CD4-positive, alpha-beta T cell treated with Interleukin-4 for 4 hours (primary cell): Measurements from ENCODE around the gene NBAS.

ENCODE experiments used
- DNase-seq: peaks from one replicate; pipeline ENCODE4 v3.0.0-alpha.2; 2020

NBAS gene

DNA sequence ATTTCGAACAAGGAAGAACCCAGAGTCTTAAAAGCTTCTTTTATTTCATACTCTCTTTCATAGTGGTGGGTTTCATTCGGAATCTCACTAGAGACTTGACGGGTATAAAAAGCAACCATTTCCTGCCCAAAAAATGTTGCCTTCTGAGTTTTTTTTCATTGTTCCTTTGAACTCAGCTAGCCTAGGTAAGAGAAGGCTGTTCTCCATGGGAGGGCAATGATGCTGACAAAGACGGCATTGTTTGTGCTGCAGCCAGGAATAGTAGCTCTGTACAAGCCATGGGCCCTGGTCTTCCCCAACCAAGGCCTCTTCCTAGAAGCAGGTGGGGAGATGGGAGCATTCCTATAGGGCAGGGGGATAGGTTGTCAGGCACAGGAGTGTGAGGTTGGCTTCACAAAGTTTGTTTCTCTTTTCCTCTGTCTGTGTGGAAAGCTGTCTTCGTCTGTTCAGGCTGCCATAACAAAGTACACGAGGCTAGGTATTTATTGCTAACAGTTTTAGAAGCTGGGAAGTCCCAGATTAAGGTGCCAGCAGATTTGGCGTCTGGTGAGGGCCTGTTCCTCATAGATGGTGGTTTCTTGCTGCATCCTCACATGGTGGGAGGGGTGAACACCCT is 405.1 kb downstream of the NBAS start:
- no peak for DNase-seq

DNA sequence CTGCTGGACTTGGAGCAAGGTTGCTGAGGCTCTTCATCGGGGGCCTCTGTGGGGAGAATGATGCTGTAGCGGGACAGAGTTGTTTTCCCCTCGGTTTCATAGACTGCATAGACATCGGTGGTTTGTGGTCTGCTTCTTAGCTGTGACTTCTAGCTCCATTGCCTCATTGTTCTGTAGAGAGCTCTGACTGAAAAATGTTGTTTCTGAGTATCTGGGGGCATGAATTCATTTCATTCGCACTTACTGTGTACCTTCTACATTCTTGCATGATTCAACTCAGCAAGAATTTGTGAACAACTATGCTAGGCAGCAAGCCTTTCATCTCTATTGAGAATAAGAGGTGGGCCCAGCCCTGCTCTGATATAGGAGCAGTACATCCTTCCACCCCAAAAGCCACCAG is 406.8 kb downstream of the NBAS start:
- DNase-seq: no peak

DNA sequence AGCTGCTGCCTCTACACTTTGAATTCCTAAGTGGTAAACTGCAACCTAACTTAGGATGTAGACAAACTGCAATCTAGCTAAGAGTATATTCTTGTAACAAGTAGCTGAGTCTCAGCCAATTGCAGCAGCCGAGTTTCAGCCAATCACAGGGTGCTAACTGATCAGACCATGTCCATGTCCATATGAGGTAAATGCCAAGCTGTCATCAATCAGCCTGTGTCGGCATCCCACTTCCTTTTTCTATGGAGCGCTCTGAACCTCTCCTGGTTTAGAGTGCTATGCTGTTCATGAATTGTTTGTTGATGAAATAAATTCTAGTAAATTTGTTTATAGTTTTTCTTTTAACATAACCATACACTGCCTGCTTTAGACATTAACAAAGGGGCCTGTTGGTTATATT is 408.8 kb downstream of the NBAS start:
- DNase-seq: no peak

DNA sequence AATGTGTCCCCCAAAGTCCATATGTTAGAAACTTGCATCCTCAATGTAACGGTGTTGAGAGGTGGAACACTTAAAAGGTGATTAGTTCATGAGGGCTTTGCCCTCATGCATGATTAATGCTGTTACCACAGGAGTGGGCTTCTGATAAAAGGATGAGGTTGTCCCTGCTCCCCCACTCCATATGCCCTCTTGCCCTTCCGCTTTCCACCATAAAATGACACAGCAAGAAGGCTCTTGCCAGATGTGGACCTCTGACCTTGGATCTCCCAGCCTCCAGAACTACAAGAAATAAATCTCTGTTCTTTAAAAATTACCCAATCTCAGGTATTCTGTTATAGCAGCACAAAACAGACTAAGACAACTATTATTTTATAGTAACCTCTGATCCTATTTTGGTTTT is 412.1 kb downstream of the NBAS start:
- no peak for DNase-seq

DNA sequence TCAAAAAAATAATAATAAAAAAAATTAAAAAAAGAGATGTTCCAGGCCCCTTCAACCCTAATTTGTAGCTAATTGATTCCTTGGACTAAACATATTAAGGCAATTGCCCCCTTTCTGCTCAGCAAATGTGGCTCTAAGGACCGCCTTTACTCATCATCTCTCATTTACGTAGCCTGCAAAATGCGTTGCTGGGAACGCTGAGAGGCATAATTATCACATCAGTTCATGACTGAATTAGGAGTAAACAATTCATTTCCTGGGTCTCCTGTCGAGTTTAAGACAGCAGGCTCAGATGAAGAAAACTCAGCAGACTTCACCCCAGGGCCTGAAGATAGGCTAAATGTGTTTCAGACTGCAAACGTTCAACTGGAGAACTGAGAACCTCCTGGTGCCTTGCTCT is 413.5 kb downstream of the NBAS start:
- no peak for DNase-seq

DNA sequence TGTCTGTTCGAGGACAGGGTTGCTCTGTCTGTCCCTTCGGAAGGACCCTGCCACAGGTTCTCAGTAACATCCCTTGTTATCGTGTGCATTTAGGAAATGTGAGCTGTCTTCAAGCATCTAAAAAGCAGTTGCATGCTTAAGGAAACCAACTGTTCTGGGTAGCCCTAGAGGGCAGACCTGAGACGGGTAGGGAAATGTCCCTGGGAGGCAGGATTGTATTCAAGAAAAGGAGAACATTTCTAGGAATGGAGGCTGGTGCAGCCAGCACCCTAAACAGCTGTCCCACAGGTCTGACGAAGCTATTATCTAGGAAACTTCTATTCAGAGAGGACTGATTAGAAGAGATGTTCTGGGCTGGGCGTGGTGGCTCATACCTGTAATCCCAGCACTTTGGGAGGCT is 414.2 kb downstream of the NBAS start:
- DNase-seq: no peak

DNA sequence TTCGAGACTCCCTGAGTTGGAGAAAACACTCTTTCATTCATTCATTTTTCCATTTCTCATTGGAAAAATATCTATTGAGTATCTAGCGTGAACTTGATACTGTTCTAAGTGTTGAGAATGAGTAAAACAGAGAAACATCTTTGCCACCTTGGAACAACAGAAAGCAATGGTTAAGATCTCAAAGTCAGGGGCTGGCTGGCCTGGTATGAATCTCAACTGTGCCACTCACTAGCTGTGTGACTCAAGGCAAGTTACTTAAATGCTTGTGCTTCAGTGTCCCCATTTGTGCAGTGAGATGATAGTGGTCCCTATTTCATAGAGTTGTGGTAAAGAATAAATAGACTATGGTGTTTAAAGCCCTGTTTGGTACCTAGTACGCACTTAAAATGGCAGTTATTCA is 415.2 kb downstream of the NBAS start:
- DNase-seq: no peak

DNA sequence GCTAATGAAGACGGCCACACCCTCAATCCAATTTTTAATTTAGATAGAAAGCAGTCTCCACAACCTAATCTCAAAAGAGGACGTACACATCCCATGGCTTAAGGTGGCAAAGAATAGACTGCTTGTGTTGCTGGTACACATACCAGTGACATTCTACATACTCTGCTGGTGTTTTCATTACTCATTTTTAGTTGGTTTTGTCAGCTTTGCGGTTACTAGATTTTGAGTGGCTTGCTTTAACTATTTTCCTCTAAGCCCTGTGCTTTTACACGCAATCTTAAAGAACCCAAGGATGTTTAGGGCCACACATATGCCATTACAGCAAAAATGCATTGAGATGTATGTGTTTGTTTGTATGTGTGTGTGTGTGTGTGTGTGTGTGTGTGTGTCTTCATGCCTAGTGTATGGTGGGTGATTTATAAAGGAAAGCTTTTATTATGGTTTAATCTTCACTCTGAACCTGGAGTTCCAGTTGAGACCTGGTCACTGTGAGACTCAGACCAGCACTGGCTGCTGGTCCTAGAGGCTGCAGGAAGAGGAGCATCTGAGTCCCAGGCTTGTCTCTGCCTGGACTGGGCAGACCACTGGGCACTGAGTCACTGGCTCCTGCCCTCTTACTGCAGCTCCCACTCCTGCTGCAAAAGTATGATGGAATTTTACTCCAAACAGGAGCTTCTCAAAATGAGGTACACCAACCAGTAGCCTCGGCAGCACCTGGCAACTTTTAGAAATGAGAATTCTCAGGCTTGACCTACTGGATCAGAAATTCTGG is 415.9 kb downstream of the NBAS start:
- DNase-seq: no peak

DNA sequence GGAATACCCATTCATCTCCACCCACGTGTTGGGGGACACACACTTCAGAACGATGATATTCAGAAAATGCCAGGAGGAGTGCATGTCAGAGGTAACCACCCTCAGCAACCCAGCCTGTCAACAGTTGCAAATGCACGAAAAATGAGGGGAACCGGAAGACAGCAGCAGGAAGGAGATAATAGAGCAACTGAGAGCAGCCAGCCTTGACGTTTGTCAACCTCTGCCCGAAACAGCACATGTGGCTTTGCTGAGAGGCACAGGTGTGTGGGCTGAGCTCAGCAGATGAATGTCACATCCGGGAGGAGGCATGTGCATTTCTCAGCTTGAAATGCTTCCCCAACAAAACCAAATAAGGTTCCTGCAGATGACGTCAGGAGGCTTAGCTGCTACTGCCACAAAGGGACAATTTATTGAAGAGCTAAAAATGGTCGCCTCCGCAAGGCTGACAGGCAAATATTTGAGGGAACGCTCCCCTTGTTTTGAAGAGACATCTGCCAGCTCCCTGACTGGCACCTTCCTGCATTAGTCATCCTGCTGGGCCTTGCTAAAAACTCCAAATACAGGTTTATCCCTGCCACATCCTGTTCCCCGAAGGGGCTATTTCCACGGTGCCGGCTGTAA is 419.0 kb downstream of the NBAS start:
- peak; percentile 51 for DNase-seq

DNA sequence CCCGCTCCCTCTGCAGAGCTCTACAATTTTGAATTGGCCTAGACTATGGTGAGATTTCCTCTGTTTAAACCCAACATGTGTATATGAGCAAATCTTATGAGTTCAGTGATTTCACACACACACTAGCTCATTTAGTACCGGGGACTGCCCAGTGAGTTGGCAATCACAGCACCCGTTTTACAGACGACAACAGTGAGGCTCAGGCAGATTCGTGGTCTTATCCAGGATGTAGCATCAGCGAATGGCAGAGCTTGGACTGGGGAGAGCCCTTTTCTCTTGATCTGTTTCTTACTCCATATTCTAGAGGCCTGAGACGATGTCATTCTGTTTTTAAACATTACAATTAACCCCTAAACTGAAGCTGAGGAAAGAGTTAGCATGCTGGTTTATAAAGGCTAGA is 419.9 kb downstream of the NBAS start:
- no peak for DNase-seq

DNA sequence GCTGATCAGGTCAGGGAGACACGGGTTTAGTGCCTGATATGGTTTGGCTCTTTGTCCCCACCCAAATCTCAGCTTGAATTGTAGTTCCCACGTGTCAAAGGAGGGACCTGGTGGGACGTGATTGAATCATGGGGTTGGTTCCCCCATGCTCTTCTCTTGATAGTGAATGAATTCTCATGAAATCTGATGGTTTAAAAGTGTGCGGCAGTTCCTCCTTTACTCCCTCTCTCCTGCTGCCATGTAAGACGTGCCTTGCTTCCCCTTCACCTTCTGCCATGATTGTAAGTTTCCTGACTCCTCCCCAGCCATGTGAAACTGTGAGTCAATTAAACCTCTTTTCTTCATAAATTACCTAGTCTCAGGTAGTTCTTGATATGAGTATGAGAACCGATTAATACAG is 424.5 kb downstream of the NBAS start:
- DNase-seq: no peak

DNA sequence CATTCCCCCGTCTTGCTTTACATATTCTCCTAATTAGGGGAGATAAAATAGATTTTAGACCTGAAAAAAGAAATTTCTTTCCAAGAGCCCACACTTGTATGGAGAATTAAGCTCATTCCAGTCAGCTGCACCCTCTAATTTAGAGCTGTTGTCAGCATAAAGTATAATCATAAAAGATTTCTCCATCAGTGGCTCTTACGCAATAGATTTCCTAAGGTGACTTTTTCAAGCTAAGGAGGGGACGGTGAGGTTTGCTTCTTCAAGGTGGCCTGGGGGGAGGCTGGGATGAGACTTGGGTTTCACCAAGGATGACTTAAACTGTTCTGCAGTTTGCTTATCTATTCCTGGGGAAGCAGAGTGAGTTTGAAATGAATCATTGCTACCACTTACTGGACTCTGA is 426.2 kb downstream of the NBAS start:
- no peak for DNase-seq

DNA sequence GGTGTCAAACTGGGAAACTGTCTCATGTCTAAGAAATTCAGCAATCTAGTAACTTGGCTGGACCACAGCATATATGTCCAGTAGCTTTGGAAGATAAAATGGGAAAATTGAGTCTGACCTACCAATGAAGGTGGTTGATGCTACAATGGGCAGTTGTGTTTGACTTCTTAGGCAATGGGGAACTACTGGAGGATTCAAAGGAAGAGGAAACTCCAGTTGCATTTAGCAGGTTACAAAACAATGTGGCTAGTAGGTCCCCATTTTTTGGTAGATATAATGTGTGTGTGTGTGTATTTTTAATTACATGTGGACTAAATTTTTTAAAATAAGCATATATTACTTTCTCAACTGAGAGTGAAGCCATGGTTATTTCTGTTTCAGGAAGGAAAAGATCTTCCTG is 427.7 kb downstream of the NBAS start:
- no peak for DNase-seq

DNA sequence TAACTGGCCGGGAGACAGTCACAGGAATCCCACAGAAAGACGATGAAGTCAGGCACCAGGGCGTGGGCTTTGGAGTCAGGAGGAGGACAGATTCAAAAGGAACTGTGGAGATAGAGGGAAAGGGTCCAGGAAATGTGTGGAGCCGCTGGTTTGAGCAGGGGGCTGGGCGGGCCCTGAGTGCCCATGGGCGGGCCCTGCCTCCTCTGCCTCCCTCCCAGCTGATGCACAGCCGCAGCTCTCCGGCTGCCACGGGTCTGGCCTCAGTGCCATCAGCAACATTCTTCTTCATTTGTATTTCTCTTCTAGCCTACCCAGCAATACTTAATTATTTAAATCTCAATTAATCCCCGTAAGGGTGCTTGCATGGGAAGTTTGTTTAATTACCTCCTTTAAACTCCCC is 432.3 kb downstream of the NBAS start:
- no peak for DNase-seq

DNA sequence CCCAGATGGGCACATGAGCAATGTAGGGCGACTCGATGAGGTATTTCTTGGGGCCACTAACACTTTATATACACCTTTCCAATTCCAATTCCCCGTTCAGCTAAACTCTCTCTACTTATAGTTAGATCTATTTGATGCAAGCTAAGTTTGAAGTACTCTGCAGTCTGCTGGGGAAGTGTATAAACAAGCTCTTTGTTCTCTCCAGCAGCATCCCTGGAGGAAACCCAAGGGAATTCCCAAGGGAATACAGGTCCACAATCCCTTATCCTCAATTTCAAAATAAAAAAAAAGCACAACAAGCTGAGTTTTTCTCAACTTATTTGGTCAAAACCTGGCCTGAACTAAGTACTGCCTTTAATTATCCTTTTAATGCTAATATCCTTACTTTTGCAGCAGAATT is 433.3 kb downstream of the NBAS start:
- DNase-seq: no peak

DNA sequence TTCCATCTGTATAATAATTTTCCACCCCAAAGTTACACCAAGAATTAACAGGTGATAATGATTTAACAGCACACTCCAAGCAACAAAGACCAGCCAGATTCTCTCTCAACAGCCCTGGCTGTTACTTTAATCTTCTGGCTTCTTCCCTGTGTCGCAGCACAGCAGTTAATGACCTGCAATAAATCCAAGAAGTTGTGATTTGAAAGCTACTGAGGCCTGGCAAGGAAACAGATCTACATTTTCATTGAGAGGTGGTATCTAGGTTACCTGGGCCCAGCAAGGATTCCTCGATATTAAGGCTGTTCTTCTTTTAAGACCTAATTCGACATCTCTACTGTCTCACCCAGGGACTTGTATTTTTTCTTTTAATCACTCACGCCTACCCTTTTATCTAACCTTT is 433.8 kb downstream of the NBAS start:
- no peak for DNase-seq

DNA sequence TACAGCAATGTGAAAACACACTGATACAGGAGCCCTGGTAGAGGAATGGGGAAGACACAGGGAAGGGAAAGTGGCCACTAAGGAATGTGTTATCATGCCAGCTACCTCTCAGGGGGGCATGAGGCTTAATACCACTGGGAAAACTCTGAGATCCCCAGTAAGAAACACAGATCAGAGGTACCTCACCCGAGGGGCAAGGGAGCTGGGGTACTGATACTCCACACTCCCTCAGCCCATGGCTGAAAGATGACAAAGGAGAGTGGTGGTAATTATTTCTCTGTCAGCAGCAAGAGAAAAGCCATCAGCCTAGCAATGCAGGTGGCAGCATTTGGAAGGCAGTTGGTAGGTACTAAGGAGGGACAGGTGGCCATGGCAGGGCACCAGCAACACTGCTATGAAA is 434.8 kb downstream of the NBAS start:
- no peak for DNase-seq

DNA sequence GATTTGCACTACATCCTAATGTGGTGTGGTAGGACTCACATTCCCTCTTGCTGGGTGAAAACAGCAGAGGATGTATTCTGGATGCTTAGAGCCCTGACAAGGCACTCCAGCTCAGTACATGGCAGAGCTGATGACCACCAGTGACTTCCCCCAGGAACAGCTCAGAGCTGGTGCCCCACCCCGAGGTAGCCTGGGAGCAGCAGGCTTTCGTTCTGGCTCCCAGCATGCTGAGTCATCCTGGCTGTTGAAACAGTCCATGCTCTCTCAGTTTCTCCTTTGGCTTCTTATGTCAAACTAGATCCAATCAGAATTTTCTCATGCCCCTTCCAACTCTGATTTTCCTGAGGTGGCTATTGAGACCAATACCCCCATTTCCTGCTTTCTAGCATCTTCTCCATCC is 438.2 kb downstream of the NBAS start:
- no peak for DNase-seq

DNA sequence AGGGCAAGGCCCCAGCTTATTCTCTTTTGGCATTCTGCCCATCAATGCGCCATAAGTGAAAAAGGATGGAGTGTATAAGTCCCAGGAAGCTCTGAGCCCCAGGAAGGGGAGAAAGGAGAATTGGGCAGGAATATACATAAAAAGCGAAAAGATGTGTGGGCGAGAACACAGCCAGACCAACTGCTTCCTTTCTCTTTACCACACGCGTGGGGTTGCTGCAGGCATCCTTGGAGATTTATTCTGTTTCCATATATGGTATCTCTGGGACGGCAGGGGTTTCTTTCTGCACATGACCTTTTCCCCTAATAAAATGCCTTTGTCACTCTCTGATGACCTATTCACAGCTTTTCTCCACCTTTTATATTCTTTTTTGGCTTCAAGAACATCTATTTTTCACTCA is 440.5 kb downstream of the NBAS start:
- no peak for DNase-seq

DNA sequence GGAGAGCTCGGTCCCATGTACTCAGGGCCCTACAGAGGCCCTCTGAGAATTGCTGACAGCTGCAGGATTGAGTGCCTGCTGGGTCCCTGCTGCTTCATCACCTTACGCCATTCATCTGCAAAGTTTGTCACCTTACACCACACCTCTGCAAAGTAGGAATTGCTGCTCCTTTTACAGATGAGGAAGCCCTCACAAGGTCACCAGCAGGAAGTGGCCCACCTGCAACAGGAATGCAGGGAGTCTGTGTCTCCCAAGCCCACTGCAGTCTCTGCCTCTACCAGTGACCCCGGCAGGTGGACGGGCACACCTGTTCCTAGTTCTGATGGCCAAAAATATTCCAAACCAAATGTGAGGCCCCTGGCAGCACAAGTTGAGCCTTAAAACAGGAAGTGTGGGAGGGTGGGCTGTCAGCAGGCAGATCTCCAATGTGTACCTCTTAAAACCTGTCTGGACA is 441.4 kb downstream of the NBAS start:
- DNase-seq: no peak

DNA sequence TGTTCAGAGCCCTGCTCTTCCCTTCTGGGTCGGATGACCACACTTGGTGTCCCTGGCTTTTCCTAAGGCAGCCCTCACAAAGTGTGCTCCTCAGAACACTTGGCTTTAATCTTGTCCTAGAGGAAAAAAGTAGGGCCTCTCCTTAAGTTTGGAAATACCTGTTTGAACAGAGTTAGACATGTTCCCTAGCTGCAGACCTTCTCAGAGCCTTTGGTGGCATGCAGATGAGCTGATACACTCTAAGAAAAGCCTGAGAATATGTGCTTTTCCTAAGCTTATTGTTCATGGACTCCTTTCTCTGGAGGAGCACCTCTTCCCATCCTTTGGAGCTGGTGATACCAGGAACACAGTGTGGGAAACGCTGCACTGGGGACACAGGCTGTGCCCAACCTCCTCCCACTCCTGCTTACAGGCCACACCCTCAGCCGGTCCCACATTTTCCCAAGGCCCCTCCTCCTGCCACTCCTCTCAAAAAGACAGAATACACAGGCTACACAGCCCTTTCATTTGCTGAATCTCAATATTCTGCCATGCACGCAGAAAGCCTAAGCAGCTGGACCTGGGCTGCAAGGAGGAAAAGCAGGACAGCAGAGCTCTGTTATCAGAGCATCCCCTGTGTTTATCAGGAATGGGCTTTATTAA is 443.6 kb downstream of the NBAS start:
- DNase-seq: no peak
